ENCODE results near the gene SPATA2.
"Not testable (repeated sequence)": the region's sequence is repeated elsewhere in the genome, so short reads cannot be mapped to it uniquely, and the experiment has no call there.

The SPATA2 gene

DNA sequence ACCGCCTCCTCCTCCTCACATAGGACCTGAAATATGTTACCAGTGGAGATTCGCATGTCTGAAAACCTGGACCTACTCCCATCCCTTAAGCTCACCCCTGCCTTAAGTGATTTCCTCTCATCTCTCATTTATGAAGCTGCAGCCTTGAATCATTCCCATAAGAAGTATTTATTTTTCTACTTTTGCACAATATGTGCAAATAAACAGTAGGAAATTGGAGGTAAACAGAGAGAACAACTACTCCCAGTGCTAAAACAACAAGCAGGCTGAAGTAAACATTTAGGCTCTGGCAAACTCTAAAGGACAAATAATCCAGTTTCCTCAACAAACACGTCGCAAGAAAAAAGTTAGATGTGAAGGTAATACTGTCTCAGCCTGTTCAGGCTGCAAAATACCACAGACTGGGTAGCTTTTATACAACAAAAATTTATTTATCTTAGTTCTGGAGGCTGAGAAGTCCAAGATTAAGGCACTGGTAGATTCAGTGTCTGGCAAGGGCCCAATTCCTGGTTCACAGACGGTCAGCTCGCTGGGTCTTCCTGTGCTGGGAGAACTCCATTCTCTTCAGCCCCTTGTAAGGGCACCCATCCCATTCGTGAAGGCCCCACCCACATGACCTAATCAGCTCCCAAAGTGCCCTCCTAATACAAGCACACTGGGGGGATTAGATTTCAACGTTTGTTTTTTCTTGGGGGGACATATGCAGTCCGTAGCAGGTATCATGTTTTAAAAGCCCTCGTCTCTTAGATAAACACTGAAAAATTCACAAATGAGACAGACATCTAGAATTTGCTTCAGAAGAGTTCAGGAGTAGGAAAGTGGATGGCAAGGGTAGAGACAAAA, 15.6 kb downstream of the SPATA2 start:
- DNase-seq: no peak

DNA sequence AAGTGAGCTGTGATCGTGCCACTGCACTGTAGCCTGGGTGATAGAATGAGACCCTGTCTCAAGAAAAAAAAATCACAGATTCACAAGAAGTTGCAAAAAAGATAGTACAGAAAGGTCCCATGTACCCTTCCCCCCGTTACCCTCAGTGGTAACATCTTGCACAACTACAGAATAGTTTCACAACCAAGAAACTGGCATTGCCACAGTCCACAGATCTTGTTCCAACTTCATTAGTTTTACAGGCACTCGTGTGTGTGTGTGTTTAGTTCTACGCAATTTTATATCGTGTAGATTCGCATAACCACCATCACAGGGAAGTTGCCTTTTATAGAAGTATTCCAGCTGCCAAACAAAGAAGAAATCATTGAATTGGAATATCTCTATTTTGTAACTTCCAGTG, 19.1 kb downstream of the SPATA2 start:
- no peak for DNase-seq

- DNase-seq: not testable (repeated sequence)
Observed at GRCh38 chr20:49895474-49896093, 19.7 kb downstream of the SPATA2 start.

- DNase-seq: no peak
Observed at GRCh38 chr20:49894073-49894470, 21.3 kb downstream of the SPATA2 start.

- DNase-seq: peak; percentile 69
Observed at GRCh38 chr20:49893242-49894072, 21.9 kb downstream of the SPATA2 start.

DNA sequence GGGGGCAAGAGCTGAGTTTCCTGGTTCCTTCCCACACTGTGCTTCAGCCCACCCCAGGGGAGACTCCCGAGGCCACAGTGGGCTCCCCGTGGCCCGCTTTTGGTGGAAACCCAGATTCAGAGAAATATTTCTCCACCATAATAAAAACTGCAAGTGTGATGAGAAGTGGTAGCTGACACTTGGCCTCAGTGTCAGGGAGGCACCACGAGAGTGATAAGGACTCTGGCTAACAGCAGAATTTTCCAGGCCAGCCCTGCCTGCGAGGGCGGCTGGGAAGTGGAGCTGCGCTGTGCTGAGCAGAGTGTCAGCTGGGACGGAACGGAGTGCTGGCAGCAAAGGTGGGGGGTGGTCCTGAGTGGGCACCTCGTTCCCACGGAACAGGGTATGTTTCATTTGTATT, 22.5 kb downstream of the SPATA2 start:
- no peak for DNase-seq

GRCh38 chr20:49892260-49892659, 23.1 kb downstream of the SPATA2 start:
- DNase-seq: no peak

GRCh38 chr20:49891476-49892110, 23.7 kb downstream of the SPATA2 start:
- DNase-seq: no peak

DNA sequence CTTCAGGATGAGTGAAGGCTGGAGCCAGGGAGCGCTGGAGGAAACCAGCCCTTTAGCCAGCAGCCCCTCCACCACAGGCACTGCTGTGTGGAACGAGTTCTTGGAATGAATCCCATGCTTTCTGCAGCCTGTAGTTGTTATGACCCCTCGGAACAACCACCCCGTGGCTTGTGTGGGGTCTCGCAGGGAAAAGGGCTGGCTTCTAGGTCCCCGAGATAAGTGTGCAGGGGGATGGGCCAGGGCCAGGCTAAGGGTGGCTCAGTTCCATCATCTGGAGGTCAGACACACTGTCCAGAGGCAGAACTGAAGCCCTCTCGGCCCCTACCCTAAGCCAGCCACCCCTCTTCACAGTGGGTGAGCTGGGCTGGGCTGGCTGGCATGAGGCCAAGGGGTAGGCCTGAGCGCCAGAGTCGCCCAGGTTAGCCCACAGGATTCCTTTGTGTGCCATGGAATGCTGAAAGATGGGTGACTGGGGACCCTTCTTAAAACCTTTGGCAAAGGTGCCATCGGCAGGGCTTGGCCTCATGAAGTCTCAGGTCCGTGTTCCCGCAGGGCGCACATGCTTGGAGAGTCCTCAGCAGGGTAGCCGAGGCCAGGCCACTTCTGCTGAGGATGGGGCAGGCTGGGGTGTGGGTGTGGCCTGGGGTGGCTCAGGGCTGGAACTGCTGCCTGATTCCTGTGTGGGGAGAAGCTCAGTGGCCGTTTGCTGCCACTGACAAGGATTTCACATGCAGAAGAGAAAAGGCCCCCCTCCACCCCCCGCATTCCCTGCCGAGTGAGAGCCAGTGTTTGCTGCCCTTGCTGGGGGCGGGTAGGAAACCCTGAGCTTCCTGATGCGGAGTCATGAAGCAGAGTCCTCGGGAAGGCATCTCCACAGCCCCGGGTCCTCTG, 24.6 kb downstream of the SPATA2 start:
- DNase-seq: no peak

- DNase-seq: no peak
Observed at GRCh38 chr20:49889935-49890333, 25.4 kb downstream of the SPATA2 start.

DNA sequence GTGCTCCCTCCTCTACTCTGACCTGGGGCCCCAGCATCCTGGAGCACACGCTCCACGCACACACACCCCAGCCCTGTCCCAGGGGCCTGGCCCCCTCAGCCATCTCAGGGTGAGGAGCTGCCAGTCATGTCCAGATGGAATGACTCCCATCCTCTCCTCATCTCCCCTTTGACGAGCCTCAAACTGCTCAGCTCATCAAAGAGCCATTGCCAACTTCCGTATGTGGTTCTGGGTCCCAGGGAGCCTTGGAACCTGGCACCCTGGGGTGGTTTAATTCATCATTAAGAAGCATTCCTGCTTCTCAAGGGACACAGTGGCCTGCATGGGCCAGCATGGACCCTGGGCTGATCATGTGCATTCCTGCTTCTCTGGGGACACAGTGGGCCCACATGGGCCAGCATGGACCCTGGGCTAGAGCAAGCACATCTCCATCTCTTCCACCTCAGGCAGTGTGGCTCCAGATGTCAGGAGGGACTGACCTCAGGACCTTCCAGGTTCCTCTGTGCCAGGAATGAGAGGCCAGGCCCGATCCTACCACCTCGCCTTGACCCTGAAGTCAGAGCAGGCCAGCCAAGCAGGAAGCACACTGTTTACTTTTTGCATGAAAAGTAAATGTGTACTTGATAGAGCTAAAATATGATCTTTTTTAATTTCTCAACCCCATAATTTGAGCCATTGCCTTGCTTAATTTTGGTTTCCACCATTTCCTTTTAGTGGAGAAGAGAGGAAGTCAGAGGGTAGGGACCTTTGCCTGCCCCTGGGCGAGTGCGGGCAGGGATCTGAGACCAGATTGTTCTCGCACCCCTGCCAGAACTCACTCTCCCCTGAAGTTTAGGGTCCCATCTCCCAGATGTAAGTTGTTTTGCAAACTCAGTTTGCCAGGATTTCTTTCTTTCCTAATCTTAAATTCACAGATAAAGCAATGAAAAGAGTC, 26.1 kb downstream of the SPATA2 start:
- no peak for DNase-seq

- DNase-seq: peak; percentile 83
Observed at GRCh38 chr20:49888212-49889000, 26.9 kb downstream of the SPATA2 start.

DNA sequence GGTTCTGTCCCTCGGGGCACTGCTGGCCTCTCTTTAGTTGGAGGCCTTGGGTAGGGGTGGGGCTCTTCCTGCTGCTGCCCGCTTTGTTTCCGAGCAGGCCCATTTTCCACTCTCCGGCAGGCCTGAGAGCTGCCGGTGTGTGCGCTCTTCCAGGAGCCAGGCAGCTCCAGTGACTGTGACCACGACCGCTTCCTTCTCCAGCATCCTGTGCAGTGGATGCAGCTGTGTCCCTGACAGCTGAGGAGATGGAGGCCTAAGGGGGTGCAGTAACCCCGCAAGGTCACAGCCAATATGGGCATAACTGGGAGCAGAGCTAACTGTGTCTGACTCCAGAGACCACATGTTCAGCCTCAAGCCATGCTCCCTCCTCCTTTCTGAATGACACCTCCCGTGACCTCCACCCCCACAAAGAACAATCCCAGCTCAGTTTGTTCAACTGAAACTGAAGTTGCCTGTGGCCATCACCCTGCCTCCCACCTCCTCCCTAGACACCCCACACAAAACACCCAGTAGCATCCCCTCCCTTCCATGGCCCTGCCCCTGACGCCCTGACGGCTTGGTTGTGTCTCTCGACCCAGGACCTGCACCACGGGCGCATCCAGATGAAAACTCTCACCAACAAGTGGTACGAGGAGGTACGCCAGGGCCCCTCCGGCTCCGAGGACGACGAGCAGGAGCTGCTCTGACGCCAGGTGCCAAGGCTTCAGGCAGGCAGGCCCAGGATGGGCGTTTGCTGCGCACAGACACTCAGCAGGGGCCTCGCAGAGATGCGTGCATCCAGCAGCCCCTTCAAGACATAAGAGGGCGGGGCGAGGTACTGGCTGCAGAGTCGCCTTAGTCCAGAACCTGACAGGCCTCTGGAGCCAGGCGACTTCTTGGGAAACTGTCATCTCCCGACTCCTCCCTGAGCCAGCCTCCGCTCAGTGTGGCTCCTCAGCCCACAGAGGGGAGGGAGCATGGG, 27.8 kb downstream of the SPATA2 start:
- DNase-seq: no peak

DNA sequence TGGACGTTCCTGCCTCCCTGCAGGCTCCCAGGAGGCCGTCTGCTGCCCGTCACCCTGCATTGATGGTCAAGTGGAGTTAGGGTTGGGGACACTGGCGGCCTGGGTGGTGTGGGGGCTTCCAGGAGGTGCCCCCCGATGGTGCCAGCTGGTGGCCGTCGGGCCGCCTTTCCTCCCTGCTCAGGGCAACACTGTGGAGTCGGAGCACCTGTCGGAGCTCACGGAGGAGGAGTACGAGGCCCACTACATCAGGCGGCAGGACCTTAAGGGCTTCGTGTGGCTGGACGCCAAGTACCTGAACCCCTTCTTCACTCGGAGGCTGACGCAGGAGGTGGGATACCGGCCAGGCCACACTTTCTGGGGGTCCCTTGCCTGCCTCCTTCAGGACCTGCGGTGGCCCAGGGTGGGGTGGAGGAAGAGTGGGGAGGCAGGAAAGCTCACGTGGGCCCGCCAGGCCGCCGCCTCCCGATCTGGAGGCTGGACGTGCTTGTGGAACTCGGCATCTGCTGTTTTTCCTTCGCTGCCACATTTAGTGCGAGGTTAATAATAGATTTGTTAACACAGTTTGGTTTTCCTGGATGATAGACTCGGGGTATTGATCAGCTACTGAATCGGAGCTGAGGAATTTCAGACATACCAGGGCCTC, 28.6 kb downstream of the SPATA2 start:
- DNase-seq: no peak

- no peak for DNase-seq
Observed at GRCh38 chr20:49885558-49886332, 29.6 kb downstream of the SPATA2 start.

DNA sequence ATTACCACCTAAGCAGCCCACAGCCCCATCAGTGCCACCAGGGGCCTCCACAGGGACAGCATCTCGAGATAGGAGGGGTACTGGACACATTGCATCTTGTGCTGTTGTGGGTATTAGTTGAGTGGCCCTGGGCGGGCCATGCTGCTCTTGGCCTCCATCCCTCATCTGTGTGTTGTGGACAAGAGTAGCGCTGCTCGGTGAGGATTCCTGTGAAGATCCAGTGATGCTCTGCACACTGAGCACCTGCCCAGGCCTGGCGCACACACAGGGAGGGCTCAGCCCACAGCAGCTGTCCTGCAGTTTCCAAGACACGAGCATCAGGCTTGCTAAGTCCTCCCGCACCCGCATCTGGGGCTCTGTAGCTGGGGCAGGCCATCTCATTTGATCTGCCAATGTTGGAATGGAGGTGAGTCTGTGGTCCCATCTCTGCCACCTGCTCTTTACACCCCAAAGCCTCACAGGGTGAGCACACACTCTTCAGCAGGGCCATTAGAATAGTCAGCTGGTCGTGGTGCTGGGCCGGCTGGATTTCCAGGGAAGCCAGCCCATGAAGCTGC, 32.0 kb downstream of the SPATA2 start:
- DNase-seq: no peak

Data from activated CD8-positive, alpha-beta memory T cell treated with anti-CD3 and anti-CD28 coated beads, Interleukin-2, amount 50 U/mL, for 48 hours (primary cell).